KMS-11 (cell line): ENCODE results near the gene SLC2A8.

Source experiments
- H2AFZ ChIP-seq: fragments of 200-600 bp; sonication (generic); 2 replicates; pipeline ENCODE4 v1.6.1; 2016; ENCODE audit warnings: antibody characterized with exemption, mixed run types, low read depth
- H3K27ac ChIP-seq: fragments of 200-600 bp; sonication (generic); 2 replicates; pipeline ENCODE4 v1.6.1; 2016; ENCODE audit warnings: mild to moderate bottlenecking, mixed run types
- H3K27me3 ChIP-seq: fragments of 200-600 bp; sonication (generic); 2 replicates; pipeline ENCODE4 v1.6.1; 2017; ENCODE audit warnings: mild to moderate bottlenecking, low read depth, mixed run types, moderate library complexity; ENCODE audit not compliant: insufficient read depth
- H3K36me3 ChIP-seq: fragments of 200-600 bp; sonication (generic); 2 replicates; pipeline ENCODE4 v1.6.1; 2017; ENCODE audit warnings: mild to moderate bottlenecking, mixed run types; ENCODE audit not compliant: insufficient read depth
- H3K4me1 ChIP-seq: fragments of 200-600 bp; sonication (generic); 2 replicates; pipeline ENCODE4 v1.6.1; 2016; ENCODE audit warnings: mild to moderate bottlenecking, low read depth, mixed run types; ENCODE audit not compliant: poor library complexity, severe bottlenecking
- H3K4me2 ChIP-seq: fragments of 200-600 bp; sonication (generic); 2 replicates; pipeline ENCODE4 v1.7.0; 2016; ENCODE audit warnings: mild to moderate bottlenecking, mixed run types
- H3K4me3 ChIP-seq: fragments of 200-600 bp; sonication (generic); IDR thresholded peaks from 2 replicates; pipeline ENCODE4 v1.6.1; 2017; ENCODE audit warnings: low read depth, low read length, mixed read lengths; ENCODE audit not compliant: insufficient read depth
- H3K79me2 ChIP-seq: fragments of 200-600 bp; sonication (generic); 2 replicates; pipeline ENCODE4 v1.6.1; 2016; ENCODE audit warnings: low read depth, mixed run types; ENCODE audit not compliant: insufficient read depth
- H3K9ac ChIP-seq: fragments of 200-600 bp; sonication (generic); 2 replicates; pipeline ENCODE4 v1.6.1; 2016; ENCODE audit warnings: mild to moderate bottlenecking, mixed run types
- H4K20me1 ChIP-seq: fragments of 200-600 bp; sonication (generic); 2 replicates; pipeline ENCODE4 v1.6.1; 2016; ENCODE audit warnings: mild to moderate bottlenecking, mixed run types; ENCODE audit not compliant: insufficient read depth
- TF ChIP-seq, protein P1 (sequence below): fragments of 200-600 bp; sonication (generic); conservative IDR thresholded peaks from 2 replicates; pipeline ENCODE4 v1.6.1; 2017; ENCODE audit warnings: low read depth, mild to moderate bottlenecking, antibody characterized with exemption, low read length, moderate library complexity, mixed read lengths

Gene SLC2A8

DNA sequence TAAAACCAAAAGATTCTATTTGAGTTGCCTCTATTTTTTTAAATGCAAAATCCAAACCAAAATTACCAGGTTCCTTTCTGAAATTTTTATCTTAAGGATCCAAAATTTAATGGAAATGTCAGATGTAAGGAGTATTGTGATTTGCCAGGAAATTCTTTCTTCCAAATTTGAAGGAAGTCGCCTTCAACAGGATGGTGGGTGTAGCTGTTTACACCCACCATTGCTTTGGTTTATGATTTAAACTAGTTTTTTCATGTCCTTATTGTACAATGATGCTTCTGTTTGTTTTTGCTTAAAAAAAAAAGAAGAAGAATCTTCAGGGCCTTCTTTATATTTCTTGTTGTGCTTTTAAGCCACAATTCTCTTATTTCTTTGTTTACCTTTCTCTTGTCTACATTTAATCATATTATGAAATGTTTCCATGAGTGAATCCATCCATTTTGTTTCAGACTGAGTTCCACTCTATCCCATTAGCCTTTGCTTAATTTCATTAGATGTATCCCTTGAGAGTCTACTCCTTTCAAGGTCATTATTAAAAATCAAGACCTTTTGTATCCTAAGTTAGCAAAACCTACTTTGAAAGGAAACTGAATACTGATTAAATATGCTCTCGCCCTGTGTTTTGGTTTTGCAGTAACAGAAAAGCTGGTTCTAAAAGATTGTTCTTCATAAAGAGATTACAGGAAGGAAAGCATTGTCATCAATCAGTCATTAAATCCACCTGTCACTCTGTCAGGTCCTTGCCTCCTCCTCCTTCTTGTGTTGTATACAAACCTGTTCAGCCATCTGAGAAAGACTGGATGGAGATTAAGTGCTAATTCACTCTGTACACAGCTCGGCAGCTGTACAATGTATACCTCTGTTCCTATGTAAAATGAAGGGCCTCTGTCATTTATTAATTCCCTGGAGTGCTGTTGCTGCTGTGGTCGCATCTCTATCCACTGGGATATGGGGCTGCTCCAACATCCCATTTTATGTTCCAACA lies 45.5 kb upstream of the SLC2A8 start:
- Histone ChIP-seq H3K4me3 (no peak overlapping the region), H3K27ac (no peak overlapping the region), H3K27me3 (no peaks in the 10 kb centered on the region), H3K9ac (no peak overlapping the region), H3K79me2 (no peaks in the 10 kb centered on the region), H3K36me3 (no peaks in the 10 kb centered on the region), H3K4me1 (no peaks in the 10 kb centered on the region), H4K20me1 (no peaks in the 10 kb centered on the region), H3K4me2 (no peak overlapping the region), H2AFZ (no peak overlapping the region)
- TF ChIP-seq, protein P1, sequence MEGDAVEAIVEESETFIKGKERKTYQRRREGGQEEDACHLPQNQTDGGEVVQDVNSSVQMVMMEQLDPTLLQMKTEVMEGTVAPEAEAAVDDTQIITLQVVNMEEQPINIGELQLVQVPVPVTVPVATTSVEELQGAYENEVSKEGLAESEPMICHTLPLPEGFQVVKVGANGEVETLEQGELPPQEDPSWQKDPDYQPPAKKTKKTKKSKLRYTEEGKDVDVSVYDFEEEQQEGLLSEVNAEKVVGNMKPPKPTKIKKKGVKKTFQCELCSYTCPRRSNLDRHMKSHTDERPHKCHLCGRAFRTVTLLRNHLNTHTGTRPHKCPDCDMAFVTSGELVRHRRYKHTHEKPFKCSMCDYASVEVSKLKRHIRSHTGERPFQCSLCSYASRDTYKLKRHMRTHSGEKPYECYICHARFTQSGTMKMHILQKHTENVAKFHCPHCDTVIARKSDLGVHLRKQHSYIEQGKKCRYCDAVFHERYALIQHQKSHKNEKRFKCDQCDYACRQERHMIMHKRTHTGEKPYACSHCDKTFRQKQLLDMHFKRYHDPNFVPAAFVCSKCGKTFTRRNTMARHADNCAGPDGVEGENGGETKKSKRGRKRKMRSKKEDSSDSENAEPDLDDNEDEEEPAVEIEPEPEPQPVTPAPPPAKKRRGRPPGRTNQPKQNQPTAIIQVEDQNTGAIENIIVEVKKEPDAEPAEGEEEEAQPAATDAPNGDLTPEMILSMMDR: no peak

DNA sequence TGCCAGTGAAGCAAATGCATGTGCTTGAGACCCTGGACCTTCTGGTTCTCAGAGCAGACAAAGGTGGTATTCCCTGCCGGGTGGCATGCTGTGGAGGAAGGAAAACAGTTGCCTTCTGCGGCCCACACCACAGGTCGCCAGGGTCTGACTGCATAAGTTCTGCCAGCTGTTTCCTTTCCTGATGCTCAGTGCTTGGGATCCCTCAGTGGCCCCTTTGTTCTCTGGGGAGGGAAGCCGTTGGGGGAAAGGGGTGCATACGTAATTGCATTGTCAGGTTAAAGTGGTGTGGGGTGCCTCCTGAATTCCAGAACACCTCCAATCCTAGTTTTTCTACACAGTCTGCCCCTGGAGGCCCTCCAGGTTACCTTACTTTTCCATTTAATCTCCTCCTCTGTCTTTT lies 43.1 kb upstream of the SLC2A8 start:
- Histone ChIP-seq H3K27ac (no peak overlapping the region), H4K20me1 (no peaks in the 10 kb centered on the region), H3K27me3 (no peaks in the 10 kb centered on the region), H3K4me3 (no peak overlapping the region), H3K79me2 (no peaks in the 10 kb centered on the region), H2AFZ (no peak overlapping the region), H3K4me2 (no peak overlapping the region), H3K36me3 (no peaks in the 10 kb centered on the region), H3K4me1 (no peaks in the 10 kb centered on the region), H3K9ac (no peak overlapping the region)
- TF ChIP-seq, protein P1: no peak

DNA sequence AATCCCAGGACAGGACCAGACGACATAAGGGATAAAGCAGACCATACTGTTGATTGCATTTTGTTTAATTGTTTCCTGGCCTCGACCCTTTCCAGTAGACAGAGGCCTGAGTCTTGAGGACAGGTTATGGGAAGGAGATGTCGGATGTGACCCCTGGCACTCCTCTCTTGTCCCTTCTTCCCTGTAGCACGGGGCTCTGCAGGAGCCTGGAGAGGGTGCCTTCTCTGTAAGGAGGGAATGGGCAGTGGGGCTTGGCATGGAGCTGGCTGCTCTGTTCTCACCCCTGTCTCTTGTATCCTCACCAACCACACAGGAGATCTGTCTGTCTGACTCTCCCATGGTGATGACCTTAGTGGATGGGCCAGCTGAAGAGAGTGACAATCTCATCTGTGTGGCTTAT lies 40.1 kb upstream of the SLC2A8 start:
- no peaks in the 10 kb centered on the region for H4K20me1 ChIP-seq
- H3K9ac ChIP-seq: no peak overlapping the region
- H3K4me2 ChIP-seq: no peak overlapping the region
- no peak overlapping the region for H3K4me3 ChIP-seq
- TF ChIP-seq, protein P1: no peak
- no peaks in the 10 kb centered on the region for H3K36me3 ChIP-seq
- H3K27ac ChIP-seq: no peak overlapping the region
- H3K79me2 ChIP-seq: no peaks in the 10 kb centered on the region
- peaks cover 16% of the 10 kb centered on the region for H3K4me1 ChIP-seq
- H2AFZ ChIP-seq: no peak overlapping the region
- H3K27me3 ChIP-seq: no peaks in the 10 kb centered on the region

DNA sequence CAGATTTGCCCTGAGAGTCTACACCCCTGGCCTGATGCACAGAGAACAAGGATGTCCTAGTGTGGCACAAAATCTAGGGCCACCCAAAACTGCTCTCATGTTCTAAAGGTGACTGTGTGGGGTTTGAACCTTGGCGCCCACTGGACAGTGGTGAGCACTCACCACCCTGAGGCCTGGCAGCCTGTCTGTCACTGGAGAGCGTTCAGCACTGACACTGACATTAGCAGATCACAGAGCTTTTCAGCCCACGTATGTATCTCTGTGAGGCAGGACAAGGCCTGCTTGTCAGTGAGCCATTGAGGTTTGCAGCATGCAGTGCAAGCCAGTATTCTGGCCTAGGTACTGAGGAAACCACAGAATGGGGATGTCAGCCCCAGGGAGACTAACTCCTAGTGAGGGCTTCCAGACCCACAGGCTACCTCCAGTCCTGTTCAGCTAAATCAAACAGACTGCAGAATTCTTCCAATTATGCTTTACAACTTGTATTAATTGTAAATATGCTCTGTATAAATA lies 38.9 kb upstream of the SLC2A8 start:
- Histone ChIP-seq H3K4me3 (no peak overlapping the region), H3K27ac (no peak overlapping the region), H4K20me1 (no peaks in the 10 kb centered on the region), H2AFZ (no peak overlapping the region), H3K4me1 (peaks cover 16% of the 10 kb centered on the region), H3K4me2 (no peak overlapping the region), H3K79me2 (no peaks in the 10 kb centered on the region), H3K9ac (no peak overlapping the region), H3K36me3 (no peaks in the 10 kb centered on the region), H3K27me3 (no peaks in the 10 kb centered on the region)
- TF ChIP-seq, protein P1: no peak
